Panc1 (cell line): Measurements from ENCODE around the gene MUC5B.

ENCODE experiments used
- TCF7L2 ChIP-seq: IDR thresholded peaks from 2 replicates; pipeline ENCODE4 v1.6.1; 2011; ENCODE audit warnings: mild to moderate bottlenecking, low read depth, low read length, inconsistent platforms
- TF ChIP-seq, protein P1 (sequence below): fragments of 450-650 bp; IDR thresholded peaks from 2 replicates; pipeline ENCODE4 v1.5.1; 2017; ENCODE audit warnings: mild to moderate bottlenecking

DNA sequence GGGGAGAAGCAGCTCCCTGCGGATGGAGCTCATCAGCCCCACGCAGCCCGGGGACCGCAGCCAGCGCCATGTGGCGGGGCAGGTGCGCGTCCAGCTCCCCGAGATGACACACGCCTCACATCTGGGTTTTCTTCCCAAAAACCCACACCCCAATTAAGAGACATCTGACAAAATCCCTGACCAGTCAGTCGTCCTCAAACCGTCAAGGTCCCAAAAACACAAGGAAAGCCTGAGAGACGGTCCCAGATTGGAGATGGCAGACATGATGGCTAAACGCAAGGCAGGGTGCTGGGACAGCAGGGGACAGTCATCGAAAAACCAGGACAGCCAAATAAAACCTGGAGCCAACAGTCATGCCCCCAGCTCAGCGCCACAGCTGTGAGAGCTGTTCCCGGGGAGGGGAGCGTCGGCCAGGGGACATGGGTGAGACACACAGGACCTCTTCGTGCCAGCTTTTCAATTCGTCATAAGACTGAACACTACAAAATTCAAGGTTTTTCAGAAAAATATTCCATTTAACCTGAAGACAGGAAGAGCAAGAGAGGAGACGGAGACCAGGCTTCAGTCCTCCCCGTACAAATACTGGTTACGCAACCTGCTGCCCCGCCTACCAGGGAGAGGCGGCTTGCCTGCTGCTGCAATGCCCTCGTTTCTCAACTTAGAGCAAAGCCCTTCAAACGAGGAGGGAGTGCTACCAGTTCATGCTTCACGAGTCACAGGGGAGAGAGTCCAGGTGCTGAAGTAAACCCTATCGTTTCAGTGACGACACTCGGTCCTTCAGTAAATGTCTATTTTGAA, 76.0 kb downstream of the MUC5B start:
- TF ChIP-seq, protein P1, sequence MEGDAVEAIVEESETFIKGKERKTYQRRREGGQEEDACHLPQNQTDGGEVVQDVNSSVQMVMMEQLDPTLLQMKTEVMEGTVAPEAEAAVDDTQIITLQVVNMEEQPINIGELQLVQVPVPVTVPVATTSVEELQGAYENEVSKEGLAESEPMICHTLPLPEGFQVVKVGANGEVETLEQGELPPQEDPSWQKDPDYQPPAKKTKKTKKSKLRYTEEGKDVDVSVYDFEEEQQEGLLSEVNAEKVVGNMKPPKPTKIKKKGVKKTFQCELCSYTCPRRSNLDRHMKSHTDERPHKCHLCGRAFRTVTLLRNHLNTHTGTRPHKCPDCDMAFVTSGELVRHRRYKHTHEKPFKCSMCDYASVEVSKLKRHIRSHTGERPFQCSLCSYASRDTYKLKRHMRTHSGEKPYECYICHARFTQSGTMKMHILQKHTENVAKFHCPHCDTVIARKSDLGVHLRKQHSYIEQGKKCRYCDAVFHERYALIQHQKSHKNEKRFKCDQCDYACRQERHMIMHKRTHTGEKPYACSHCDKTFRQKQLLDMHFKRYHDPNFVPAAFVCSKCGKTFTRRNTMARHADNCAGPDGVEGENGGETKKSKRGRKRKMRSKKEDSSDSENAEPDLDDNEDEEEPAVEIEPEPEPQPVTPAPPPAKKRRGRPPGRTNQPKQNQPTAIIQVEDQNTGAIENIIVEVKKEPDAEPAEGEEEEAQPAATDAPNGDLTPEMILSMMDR = no peak
- no peak for TF ChIP-seq TCF7L2
